Large intestine (tissue), 3 donors: ENCODE measurements around the gene MYD88. TPM values are rescaled to one million over a fixed set of nuclear protein-coding genes. Genes with fewer than 3 reads are reported as not detected.
"Not testable (repeated sequence)": the region's sequence is repeated elsewhere in the genome, so short reads cannot be mapped to it uniquely, and the experiment has no call there.

Experiments
- DNase-seq, 2 donors: peaks; one replicate each; pipeline versions ENCODE4 v3.0.0 to v3.0.0-alpha.2; 2013
- H3K27ac ChIP-seq: one replicate; pipeline ENCODE4 v1.5.1; 2013; ENCODE audit warnings: low read length
- H3K27me3 ChIP-seq: 2 replicates; pipeline ENCODE4 v1.6.1; 2013; ENCODE audit warnings: low read length; ENCODE audit not compliant: control insufficient read depth, insufficient read depth
- H3K36me3 ChIP-seq: 2 replicates; pipeline ENCODE4 v1.6.1; 2013; ENCODE audit warnings: low read length; ENCODE audit not compliant: control insufficient read depth, insufficient read depth
- H3K4me1 ChIP-seq: one replicate; pipeline ENCODE4 v1.6.1; 2013; ENCODE audit warnings: low read length; ENCODE audit not compliant: control insufficient read depth, insufficient read depth
- H3K4me3 ChIP-seq: one replicate; pipeline ENCODE4 v1.5.1; 2013; ENCODE audit warnings: low read length
- H3K9me3 ChIP-seq: one replicate; pipeline ENCODE4 v1.6.1; 2013; ENCODE audit warnings: mild to moderate bottlenecking, low read depth, low read length, moderate library complexity; ENCODE audit not compliant: control insufficient read depth
- WGBS: methylation state at CpG from one replicate; pipeline ENCODE4 v1.1.5; 2013; ENCODE audit warnings: low lambda C conversion rate; ENCODE audit not compliant: insufficient coverage; 5-methylcytosine and 5-hydroxymethylcytosine counted together
- polyA plus RNA-seq: library from polyadenylated mRNA; unstranded; fragments of 120-200 nt; gene quantifications from one replicate; pipeline ENCODE4 v1.2.1, GENCODE V29; 2013

MYD88 gene
- polyA plus RNA-seq, 1 donor, result 31.0 TPM

DNA sequence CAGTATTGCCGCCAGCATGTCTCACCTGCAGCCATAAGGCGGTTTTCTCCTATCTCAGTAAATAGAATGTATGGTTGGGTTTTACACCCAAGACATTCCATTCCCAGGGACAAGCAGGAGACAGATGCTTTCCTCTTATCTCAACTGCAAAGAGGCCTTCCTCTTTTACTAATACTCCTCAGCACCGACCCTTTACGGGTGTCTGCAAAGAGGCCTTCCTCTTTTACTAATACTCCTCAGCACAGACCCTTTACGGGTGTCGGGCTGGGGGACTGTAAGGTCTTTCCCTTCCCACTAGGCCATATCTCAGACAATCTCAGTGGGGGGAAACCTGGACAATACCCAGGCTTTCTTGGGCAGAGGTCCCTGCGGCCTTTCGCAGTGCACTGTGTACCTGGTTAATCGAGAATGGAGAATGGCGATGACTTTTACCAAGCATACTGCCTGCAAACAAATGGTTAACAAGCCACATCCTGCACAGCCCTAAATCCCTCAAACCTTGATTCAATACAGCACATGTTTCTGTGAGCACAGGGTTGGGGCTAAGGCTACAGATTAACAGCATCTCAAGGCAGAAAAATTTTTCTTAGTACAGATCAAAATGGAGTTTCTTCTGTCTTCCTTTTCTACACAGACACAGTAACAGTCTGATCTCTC lies 2.7 kb upstream of the MYD88 start:
- Histone ChIP-seq H3K36me3 (peaks cover 35% of the 10 kb centered on the region), H3K4me1 (peaks cover 58% of the 10 kb centered on the region), H3K4me3 (peak overlapping the region; percentile 85), H3K27ac (peak overlapping the region; percentile 69)
- not testable (repeated sequence) for DNase-seq, H3K27me3 ChIP-seq, H3K9me3 ChIP-seq
- no CpG with 5 or more reads among the region's 10 CpGs for WGBS

GRCh38 chr3:38136393-38136776 lies 2.1 kb upstream of the MYD88 start:
- Histone ChIP-seq H3K27ac (peak overlapping the region; percentile 69), H3K27me3 (no peaks in the 10 kb centered on the region), H3K4me3 (peak overlapping the region; percentile 85), H3K36me3 (peaks cover 35% of the 10 kb centered on the region), H3K4me1 (peaks cover 52% of the 10 kb centered on the region), H3K9me3 (no peaks in the 10 kb centered on the region)
- no CpG with 5 or more reads among the region's 20 CpGs for WGBS
- DNase-seq, result peak in 1 of 2 donors; percentile 58

GRCh38 chr3:38136777-38137614 lies 1.5 kb upstream of the MYD88 start, which contains the start of gene ACAA1:
ACAA1 (minus strand) TSS chr3:38137127; CDS start chr3:38137035, 92 bp downstream.
- H3K36me3 ChIP-seq, result peaks cover 35% of the 10 kb centered on the region
- H3K4me3 ChIP-seq, result peak within 1 kb of the TSS; percentile 85
- H3K27me3 ChIP-seq, result no peaks in the 10 kb centered on the region
- DNase-seq, result peak; percentile 99 to 100
- H3K27ac ChIP-seq, result peak within 1 kb of the TSS; percentile 86
- no CpG with 5 or more reads among the region's 66 CpGs for WGBS
- H3K4me1 ChIP-seq, result peaks cover 46% of the 10 kb centered on the region
- H3K9me3 ChIP-seq, result no peaks in the 10 kb centered on the region

DNA sequence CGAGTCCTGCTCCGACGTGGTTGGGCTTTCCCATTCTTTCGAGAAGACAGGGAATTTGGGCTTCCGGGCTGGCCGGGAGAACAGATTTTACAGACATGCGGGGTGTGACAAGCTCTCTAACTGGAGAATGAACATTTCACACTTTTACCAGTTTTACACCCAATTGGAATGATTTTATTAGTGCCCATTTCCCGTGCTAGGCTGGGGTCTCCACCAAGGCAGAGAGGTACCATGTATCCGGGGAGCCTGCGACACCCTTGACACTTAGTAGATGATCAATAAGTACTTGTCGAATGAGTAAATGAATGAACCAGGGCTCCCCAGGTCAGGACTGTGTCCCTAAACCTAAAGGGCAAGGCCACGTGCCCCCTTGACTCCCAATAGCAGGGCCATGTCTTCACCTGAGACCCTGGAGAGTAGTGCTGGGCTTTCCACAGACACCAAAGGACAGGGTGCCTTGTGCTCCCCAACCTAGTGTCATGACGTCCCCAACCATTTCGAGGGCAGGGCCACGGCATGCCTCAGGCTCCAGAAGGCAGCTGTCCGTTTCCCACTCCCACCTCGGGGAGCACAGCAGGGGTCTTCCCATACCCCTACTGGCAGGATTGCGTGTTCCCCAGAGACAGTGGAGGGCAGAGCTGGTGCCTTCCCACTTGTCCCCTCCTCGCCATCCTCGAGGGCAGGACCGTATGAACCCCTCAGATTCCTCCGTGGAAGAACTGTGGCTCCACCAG lies 679 bp upstream of the MYD88 start:
- H3K4me1 ChIP-seq, result peaks cover 38% of the 10 kb centered on the region
- H3K36me3 ChIP-seq, result peaks cover 33% of the 10 kb centered on the region
- no peak for DNase-seq
- peak overlapping the region; percentile 75 for H3K4me3 ChIP-seq
- WGBS, result no CpG with 5 or more reads among the region's 22 CpGs
- no peaks in the 10 kb centered on the region for H3K9me3 ChIP-seq
- peak overlapping the region; percentile 86 for H3K27ac ChIP-seq
- H3K27me3 ChIP-seq, result no peaks in the 10 kb centered on the region

DNA sequence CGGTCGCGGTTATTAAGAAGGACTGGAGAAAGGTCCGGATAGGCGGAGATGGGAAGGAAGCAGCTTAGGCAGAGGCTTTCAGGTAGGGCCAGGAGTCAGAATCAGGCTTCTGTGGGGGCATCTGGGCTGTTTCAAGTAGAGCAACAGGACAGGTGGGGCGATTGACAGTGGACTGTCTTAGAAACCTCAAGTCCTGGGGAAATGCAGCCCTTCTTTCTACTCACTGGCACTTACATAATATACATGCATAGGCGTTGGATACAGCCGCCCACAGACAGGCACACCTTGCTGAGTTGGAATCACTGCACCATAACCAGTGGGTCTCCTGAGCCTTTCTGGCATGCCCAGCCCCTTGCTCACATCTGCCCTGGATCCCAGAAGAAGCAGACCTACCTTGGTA lies 730 bp downstream of the MYD88 start:
- WGBS, result no CpG with 5 or more reads among the region's 8 CpGs
- DNase-seq, result no peak
- H3K27ac ChIP-seq, result peak overlapping the region; percentile 86
- H3K4me3 ChIP-seq, result peak overlapping the region; percentile 75
- H3K27me3 ChIP-seq, result no peaks in the 10 kb centered on the region
- no peaks in the 10 kb centered on the region for H3K9me3 ChIP-seq
- peaks cover 24% of the 10 kb centered on the region for H3K4me1 ChIP-seq
- H3K36me3 ChIP-seq, result peaks cover 23% of the 10 kb centered on the region

GRCh38 chr3:38139652-38140051 lies 1.2 kb downstream of the MYD88 start:
- Histone ChIP-seq H3K27me3 (no peaks in the 10 kb centered on the region), H3K9me3 (no peaks in the 10 kb centered on the region), H3K4me1 (peaks cover 19% of the 10 kb centered on the region), H3K36me3 (peaks cover 20% of the 10 kb centered on the region), H3K4me3 (peak overlapping the region; percentile 75), H3K27ac (no peak overlapping the region)
- no CpG with 5 or more reads among the region's 7 CpGs for WGBS
- no peak for DNase-seq

GRCh38 chr3:38140326-38141172 lies 2.1 kb downstream of the MYD88 start:
- H3K27ac ChIP-seq, result no peak overlapping the region
- no peak for DNase-seq
- no CpG with 5 or more reads among the region's 13 CpGs for WGBS
- H3K4me3 ChIP-seq, result no peak overlapping the region
- no peaks in the 10 kb centered on the region for H3K9me3 ChIP-seq
- H3K4me1 ChIP-seq, result peaks cover 14% of the 10 kb centered on the region
- H3K36me3 ChIP-seq, result peaks cover 20% of the 10 kb centered on the region
- no peaks in the 10 kb centered on the region for H3K27me3 ChIP-seq

DNA sequence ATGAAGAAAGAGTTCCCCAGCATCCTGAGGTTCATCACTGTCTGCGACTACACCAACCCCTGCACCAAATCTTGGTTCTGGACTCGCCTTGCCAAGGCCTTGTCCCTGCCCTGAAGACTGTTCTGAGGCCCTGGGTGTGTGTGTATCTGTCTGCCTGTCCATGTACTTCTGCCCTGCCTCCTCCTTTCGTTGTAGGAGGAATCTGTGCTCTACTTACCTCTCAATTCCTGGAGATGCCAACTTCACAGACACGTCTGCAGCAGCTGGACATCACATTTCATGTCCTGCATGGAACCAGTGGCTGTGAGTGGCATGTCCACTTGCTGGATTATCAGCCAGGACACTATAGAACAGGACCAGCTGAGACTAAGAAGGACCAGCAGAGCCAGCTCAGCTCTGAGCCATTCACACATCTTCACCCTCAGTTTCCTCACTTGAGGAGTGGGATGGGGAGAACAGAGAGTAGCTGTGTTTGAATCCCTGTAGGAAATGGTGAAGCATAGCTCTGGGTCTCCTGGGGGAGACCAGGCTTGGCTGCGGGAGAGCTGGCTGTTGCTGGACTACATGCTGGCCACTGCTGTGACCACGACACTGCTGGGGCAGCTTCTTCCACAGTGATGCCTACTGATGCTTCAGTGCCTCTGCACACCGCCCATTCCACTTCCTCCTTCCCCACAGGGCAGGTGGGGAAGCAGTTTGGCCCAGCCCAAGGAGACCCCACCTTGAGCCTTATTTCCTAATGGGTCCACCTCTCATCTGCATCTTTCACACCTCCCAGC lies 2.9 kb downstream of the MYD88 start:
- Histone ChIP-seq H3K27ac (no peak overlapping the region), H3K36me3 (peaks cover 20% of the 10 kb centered on the region), H3K9me3 (no peaks in the 10 kb centered on the region), H3K4me3 (no peak overlapping the region), H3K27me3 (no peaks in the 10 kb centered on the region), H3K4me1 (peaks cover 14% of the 10 kb centered on the region)
- WGBS, result no CpG with 5 or more reads among the region's 7 CpGs
- DNase-seq, result no peak

GRCh38 chr3:38141952-38142273 lies 3.5 kb downstream of the MYD88 start:
- H3K36me3 ChIP-seq, result peaks cover 20% of the 10 kb centered on the region
- no peaks in the 10 kb centered on the region for H3K27me3 ChIP-seq
- H3K9me3 ChIP-seq, result no peaks in the 10 kb centered on the region
- peaks cover 14% of the 10 kb centered on the region for H3K4me1 ChIP-seq
- no peak overlapping the region for H3K4me3 ChIP-seq
- no CpG with 5 or more reads among the region's 2 CpGs for WGBS
- DNase-seq, result no peak
- no peak overlapping the region for H3K27ac ChIP-seq
